GM19099 (cell line): ENCODE data around the gene TNIP1.

Source experiments
- POLR2A ChIP-seq: IDR thresholded peaks from 3 replicates; pipeline ENCODE4 v1.6.1; 2011; ENCODE audit warnings: low read depth; ENCODE audit not compliant: insufficient read length; ENCODE audit errors: extremely low read depth

The TNIP1 gene

GRCh38 chr5:151016700-151017099 is 64.1 kb downstream of the TNIP1 start:
- TF ChIP-seq POLR2A, result no peak

- no peak for TF ChIP-seq POLR2A
Measured at GRCh38 chr5:151015974-151016587, 64.8 kb downstream of the TNIP1 start.

DNA sequence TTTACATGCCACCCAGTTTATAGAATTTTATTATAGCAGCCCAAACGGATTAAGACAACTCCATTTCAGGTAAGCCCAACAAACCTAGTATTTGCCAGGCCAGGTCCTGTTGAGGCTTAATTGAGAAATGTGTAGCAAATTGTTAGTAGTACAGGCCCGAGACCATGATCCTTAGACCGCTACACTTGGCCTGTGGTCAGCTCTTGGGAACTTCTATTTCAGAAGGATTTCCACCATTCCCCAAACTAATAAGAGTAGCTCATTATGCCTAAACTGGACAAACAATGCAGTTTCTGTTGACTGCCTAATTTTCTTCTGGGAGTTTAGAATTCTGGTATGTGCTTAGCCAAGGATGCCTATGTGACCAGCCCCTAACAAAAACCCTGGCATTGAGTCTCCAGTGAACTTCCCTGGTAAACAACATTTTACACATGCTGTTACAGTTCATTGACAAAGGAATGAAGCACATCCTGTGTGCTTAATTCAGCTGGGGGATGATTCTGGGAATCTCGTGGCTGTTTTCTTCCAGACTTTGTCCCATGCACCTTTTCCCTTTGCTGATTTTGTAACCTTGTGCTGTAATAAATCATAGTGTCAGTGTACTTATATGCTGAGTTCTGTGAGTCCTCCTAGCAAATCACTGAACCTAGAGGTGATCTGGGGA is 66.0 kb downstream of the TNIP1 start:
- no peak for TF ChIP-seq POLR2A

DNA sequence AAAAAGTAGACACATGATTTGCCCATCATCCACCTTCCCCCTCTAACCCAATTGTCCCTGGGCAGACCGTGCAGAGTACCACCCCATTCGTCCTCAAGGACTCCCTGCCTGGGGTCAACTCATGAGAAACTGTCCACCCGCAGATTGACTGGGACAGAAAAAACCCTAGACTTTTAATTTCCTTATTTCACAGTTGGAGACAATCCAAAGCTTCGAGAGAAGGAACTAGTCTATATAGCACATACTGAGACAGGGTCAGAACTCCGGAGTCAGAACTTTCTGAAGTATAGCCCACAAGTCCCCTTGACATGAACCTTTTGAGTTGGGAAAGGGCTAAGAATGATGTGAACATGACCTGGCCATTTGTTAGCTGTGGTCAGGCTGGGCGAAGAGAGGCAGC is 68.0 kb downstream of the TNIP1 start:
- no peak for TF ChIP-seq POLR2A

DNA sequence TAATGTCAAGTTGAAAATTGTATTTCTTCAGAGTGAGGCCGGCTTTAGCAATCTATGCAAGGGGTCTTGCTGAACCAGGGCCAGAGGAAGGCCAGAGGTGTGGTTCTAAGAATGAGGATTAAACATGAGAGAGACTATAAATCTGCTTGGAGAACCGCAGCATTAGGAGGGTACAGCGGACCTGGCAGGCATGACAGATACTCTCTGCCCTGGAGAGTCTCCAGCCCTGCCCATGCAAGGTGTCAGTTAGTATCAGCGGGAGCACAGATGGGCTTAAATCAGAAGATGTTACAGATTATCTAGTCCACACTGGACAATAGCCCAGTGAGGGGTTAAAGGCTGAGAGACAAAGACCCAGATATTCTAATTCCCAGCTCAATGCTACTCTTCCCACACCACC is 71.9 kb downstream of the TNIP1 start:
- TF ChIP-seq POLR2A, result no peak

- no peak for TF ChIP-seq POLR2A
Measured at GRCh38 chr5:151008210-151008491, 72.7 kb downstream of the TNIP1 start.

- TF ChIP-seq POLR2A, result no peak
Measured at GRCh38 chr5:151007430-151008209, 73.2 kb downstream of the TNIP1 start.

- no peak for TF ChIP-seq POLR2A
Measured at GRCh38 chr5:151006704-151007334, 74.0 kb downstream of the TNIP1 start.

DNA sequence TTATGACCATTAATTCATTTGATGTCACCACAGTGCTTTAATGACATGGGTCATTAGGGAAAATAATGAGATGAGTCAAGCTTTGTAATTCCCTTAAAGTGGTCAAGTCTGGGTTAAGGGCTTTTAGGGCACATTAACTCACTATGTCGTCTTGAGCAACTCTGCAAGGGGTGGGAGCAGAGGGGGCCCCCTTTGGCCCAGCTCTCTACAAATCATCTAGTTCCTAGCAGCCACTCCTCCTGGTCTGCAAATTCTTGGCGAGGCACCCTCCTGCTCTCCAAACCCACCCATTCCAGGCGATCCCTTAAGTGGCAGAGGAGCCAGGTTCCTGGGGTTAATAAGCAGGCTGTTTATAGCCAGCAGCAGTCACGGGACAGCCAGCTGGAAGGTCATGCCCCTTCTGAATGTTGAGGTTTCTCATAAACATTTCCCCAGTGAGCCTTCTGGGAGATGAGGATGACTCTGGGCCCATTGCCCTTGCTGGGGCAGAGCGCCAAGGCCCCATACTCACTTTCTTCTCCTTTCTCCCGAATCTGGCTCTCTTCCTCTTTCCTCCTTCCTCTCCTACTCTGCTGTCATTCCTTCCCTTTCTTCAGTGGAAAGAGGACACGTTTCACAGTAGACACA is 74.8 kb downstream of the TNIP1 start:
- no peak for TF ChIP-seq POLR2A

- TF ChIP-seq POLR2A, result no peak
Measured at GRCh38 chr5:151005187-151005949, 75.5 kb downstream of the TNIP1 start.

- no peak for TF ChIP-seq POLR2A
Measured at GRCh38 chr5:151004499-151004898, 76.3 kb downstream of the TNIP1 start.

GRCh38 chr5:151003503-151003860 is 77.4 kb downstream of the TNIP1 start:
- no peak for TF ChIP-seq POLR2A

- TF ChIP-seq POLR2A, result no peak
Measured at GRCh38 chr5:151002681-151003502, 77.9 kb downstream of the TNIP1 start.

DNA sequence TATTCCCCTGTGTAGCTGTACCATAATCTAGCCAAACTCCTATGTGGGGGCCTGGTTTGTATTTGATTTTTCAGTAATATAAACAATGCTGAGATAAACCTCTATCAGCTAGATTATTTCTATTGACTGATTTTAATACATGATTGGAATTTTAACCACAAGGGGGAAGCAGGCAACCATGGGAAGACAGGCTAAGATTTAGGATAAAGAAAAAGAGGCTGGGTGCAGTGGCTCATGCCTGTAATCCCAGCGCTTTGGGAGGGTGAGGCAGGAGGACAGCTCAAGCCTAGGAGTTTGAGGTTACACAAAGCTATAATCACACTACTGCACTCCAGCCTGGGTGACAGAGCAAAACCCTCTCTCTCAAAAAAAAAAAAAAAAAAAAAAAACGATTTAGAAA is 78.6 kb downstream of the TNIP1 start:
- TF ChIP-seq POLR2A, result no peak
